ENCODE results near the gene PPP1R13L.

The PPP1R13L gene

DNA sequence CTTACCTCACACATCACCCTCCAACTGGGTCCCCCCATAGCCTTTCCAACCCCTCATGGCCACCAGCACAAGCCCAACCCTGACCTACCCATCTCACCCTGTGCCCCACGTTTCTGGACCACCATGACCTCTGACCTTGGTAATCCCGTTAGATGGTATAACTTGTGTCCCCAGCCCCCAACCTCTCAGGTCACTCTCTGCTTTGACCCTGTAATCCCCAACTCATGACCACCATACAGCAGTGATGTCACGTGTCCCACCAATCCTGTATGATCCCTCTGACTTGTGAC is 55.8 kb downstream of the PPP1R13L start:
- TF ChIP-seq CTCF (IDR thresholded peaks at IDR 0.05; ENCODE audit: extremely low read depth, insufficient read depth, missing control alignments), result no peak
- no peak for DNase-seq (ENCODE audit: low spot score)
- in situ Hi-C loops (cut with MboI; ENCODE audit: low pct_unique_long_range_greater_than_20kb, low sequenced_read_pairs, unreplicated experiment), result no loop called here

DNA sequence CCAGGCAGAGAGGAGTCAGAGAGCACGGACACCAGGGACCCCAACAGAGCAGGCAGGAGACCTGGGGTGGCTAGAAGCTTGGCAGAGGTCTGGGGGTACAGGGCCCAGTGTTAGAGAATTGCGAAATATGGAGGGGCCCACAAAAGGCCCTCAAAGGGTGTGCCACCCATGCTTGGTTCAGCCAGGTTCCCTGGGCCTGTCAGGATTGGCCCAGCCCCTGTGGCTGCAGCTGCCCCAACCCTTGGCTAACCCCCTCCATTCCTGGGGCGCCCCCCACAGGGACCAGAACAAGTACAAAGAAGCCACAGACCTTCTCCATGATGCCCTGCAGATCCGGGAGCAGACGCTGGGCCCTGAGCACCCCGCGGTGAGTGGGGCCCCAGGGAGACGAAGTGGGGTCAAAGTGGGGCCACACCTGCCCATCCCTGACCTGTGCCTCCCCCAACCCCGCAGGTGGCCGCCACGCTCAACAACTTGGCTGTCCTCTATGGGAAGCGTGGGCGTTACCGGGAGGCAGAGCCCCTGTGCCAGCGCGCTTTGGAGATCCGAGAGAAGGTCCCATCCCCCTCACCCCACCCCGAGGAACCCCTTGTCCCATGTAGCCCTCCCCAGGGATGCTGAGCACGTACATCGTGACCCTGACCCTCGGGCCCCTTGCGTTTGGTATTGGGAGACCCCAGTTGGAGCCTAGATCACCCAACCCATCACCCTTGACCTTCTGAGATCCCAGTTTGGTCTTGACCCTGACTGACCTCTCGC is 56.3 kb downstream of the PPP1R13L start:
- TF ChIP-seq CTCF (IDR thresholded peaks at IDR 0.05; ENCODE audit: extremely low read depth, insufficient read depth, missing control alignments), result no peak
- in situ Hi-C loops (cut with MboI; ENCODE audit: low pct_unique_long_range_greater_than_20kb, low sequenced_read_pairs, unreplicated experiment), result no loop called here
- DNase-seq (ENCODE audit: low spot score), result no peak

DNA sequence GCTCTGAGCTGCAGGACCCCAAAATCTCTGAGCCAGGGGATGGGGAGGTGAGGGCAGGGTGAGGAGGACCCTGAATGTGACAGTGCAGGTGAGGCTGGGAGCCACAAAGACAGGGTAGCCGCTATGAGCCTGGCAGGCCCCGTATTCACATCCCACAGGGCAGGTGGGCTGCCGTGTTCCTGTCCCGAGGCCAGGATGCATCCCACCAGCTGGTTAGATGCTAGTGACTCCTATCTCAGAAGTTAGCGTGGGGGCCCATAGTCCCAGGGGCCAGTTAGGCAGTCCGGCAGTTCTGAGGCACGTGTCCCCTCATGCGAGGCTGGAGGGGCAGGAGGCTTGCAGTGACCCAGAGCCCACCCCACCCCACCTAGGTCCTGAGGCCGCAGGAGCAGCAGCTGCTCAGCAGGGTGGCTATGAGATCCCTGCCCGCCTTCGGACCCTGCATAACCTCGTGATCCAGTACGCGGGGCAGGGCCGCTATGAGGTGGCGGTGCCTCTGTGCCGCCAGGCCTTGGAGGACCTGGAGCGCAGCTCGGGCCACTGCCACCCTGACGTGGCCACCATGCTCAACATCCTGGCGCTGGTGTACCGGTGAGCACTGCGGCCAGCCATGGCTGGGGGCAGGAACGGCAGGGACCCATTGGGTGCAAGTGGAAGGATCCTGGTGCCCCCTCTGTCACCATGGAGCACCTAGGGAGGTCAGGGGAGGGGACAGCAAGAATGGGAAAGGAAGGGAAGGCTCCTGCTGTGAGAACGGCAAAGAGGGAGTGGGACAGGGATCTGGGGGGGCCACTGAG is 57.1 kb downstream of the PPP1R13L start:
- TF ChIP-seq CTCF (IDR thresholded peaks at IDR 0.05; ENCODE audit: extremely low read depth, insufficient read depth, missing control alignments), result no peak
- no peak for DNase-seq (ENCODE audit: low spot score)
- in situ Hi-C loops (cut with MboI; ENCODE audit: low pct_unique_long_range_greater_than_20kb, low sequenced_read_pairs, unreplicated experiment), result no loop called here

- TF ChIP-seq CTCF (IDR thresholded peaks at IDR 0.05; ENCODE audit: extremely low read depth, insufficient read depth, missing control alignments), result no peak
- in situ Hi-C loops (cut with MboI; ENCODE audit: low pct_unique_long_range_greater_than_20kb, low sequenced_read_pairs, unreplicated experiment), result no loop called here
- DNase-seq (ENCODE audit: low spot score), result no peak
Observed at GRCh38 chr19:45346449-45346848, 58.4 kb downstream of the PPP1R13L start.

DNA sequence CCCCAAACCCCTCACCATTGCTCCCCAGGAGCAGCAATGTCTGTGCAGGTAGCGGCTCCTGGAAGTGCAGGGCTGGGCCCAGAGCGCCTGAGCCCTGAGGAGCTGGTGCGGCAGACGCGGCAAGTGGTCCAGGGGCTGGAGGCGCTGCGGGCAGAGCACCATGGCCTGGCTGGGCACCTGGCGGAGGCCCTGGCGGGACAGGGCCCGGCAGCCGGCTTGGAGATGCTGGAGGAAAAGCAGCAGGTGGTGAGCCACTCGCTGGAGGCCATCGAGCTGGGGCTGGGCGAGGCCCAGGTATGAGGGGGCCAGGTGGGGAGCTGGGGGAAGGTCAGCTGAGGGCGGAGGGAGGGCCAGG is 59.4 kb downstream of the PPP1R13L start:
- no peak for TF ChIP-seq CTCF (IDR thresholded peaks at IDR 0.05; ENCODE audit: extremely low read depth, insufficient read depth, missing control alignments)
- DNase-seq (ENCODE audit: low spot score), result no peak
- in situ Hi-C loops (cut with MboI; ENCODE audit: low pct_unique_long_range_greater_than_20kb, low sequenced_read_pairs, unreplicated experiment), result no loop called here

DNA sequence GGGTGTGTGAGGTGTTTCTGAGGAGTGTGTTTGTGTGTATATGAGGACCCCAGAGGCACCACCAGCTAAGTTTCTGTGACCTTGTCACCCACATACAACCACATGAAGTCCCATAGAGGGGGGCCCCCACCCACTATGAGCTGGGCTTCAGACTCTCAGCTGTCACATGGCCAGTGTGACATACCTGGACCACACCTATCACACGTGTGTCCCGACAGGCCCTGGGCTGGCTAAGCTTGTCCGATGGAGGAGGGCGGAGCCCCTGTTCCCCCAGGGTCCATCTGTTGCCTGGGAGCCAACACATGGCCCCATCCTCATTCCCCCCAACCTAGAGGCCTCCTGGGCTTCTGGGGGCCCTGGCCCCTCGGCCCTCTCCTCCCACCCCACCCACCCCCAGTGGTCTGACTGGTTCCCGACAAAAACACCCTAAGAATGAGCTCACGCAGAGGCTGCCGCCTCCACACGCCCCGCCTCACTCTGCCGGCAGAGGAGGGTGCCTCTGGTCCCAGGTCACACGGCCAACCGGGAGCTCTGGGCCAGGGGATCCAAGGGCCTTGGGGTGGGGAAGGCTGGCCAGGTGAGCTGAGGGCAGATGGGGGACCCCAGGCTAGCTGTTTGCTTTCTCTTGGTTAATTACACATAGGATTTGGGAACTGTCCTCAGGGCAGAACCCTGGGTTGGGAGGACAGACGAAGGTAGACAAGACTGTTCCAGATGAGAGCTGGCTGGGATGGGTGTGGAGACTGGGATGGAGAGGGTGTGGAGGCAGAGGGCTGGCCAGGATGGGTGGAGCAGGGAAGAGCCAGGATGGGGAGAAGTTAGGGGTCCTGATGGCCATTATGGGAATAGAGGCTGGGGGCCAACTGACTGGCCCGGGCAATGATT is 60.0 kb downstream of the PPP1R13L start:
- DNase-seq (ENCODE audit: low spot score), result no peak
- in situ Hi-C loops (cut with MboI; ENCODE audit: low pct_unique_long_range_greater_than_20kb, low sequenced_read_pairs, unreplicated experiment), result no loop called here

More for the DNA sequence above, 60.0 kb downstream of the PPP1R13L start:
- TF ChIP-seq CTCF (IDR thresholded peaks at IDR 0.05; ENCODE audit: extremely low read depth, insufficient read depth, missing control alignments), result no peak
